HepG2 (cell line): ENCODE measurements around the gene TEDC2. TPM values are rescaled to one million over a fixed set of nuclear protein-coding genes. Genes with fewer than 3 reads are reported as not detected.

Experiments used
- ATAC-seq: fragments of 200-7000 bp; cut with Tn5 transposase; 3 replicates; pipeline ENCODE4 v1.9.1; 2020; ENCODE audit warnings: mild to moderate bottlenecking, moderate library complexity
- BruUV-seq: library from RNA; stranded (reverse); fragments of 400-500 nt; replicated peaks from 2 replicates; lab custom pipeline; 2021; lab: Mats Ljungman, UMichigan
- CTCF ChIA-PET: fragments of 300-600 bp; formaldehyde crosslinking; extraction: SDS; loops from one replicate; lab custom pipeline; 2021; ENCODE audit warnings: low total read pairs, inconsistent platforms, low intra/inter-chr PET ratio; lab: Yijun Ruan, JAX
- POLR2A ChIA-PET: fragments of 350-600 bp; sonication (Branson Sonifier 250); formaldehyde crosslinking; loops from one replicate; lab custom pipeline; 2020; ENCODE audit warnings: antibody characterized with exemption, inconsistent platforms; lab: Yijun Ruan, JAX
- DNase-seq: peaks from one replicate; pipeline ENCODE4 v3.0.0-alpha.2; 2015; ENCODE audit warnings: low spot score
- FAIRE-seq: peaks from 3 replicates; lab custom pipeline; 2011; peaks lifted over from hg19 to GRCh38; lab: Jason Lieb, UNC
- H2AFZ ChIP-seq: one replicate; pipeline ENCODE4 v1.6.1; 2011; ENCODE audit warnings: low read length, inconsistent platforms
- H3K27ac ChIP-seq: fragments of 300-600 bp; 3 replicates; pipeline ENCODE4 v1.8.0; 2011; ENCODE audit warnings: mixed run types, mild to moderate bottlenecking, mixed read lengths, low read length, inconsistent platforms; ENCODE audit not compliant: insufficient read depth; ENCODE audit errors: extremely low read length
- H3K27me3 ChIP-seq, 2 experiments: fragments of 200-600 bp in 1 of 2; 2 replicates in 1 of 2; 3 replicates in 1 of 2; pipeline versions ENCODE4 v1.6.0 to v1.8.0; 2011; ENCODE audit warnings: low read length in 2 of 2, mild to moderate bottlenecking in 2 of 2, moderate library complexity in 2 of 2, inconsistent platforms in 1 of 2; ENCODE audit not compliant: insufficient read depth in 2 of 2, control insufficient read depth in 1 of 2
- H3K36me3 ChIP-seq, 2 experiments: fragments of 200-600 bp in 1 of 2; replicated peaks in 1 of 2; 2 replicates in 1 of 2; 3 replicates in 1 of 2; pipeline versions ENCODE4 v1.5.1 to v1.8.0; 2011; ENCODE audit warnings: low read length in 2 of 2, inconsistent platforms in 1 of 2; ENCODE audit not compliant: insufficient read depth in 2 of 2, control insufficient read depth in 1 of 2
- H3K4me1 ChIP-seq: 2 replicates; pipeline ENCODE4 v1.5.1; 2012; ENCODE audit warnings: low read length, inconsistent platforms; ENCODE audit not compliant: insufficient read depth
- H3K4me2 ChIP-seq: 2 replicates; pipeline ENCODE4 v1.6.0; 2011; ENCODE audit warnings: low read depth, low read length, inconsistent platforms
- H3K4me3 ChIP-seq, 3 experiments: fragments of 200-600 bp in 1 of 3; sonication (generic), shearing (Covaris generic) in 1 of 3; replicated peaks in 1 of 3; 2 replicates each; pipeline ENCODE4 v1.5.1; 2011 to 2016; ENCODE audit warnings: low read length in 3 of 3, inconsistent platforms in 2 of 3, low read depth in 2 of 3, mild to moderate bottlenecking in 2 of 3, control low read depth in 1 of 3, mixed read lengths in 1 of 3; ENCODE audit not compliant: insufficient read depth in 1 of 3
- H3K79me2 ChIP-seq: one replicate; pipeline ENCODE4 v1.6.1; 2011; ENCODE audit warnings: low read length, inconsistent platforms; ENCODE audit not compliant: insufficient read depth
- H3K9ac ChIP-seq: 2 replicates; pipeline ENCODE4 v1.6.0; 2011; ENCODE audit warnings: mild to moderate bottlenecking, low read depth, low read length, inconsistent platforms; ENCODE audit not compliant: insufficient read depth
- H3K9me3 ChIP-seq: 2 replicates; pipeline ENCODE4 v1.5.1; 2012; ENCODE audit warnings: mild to moderate bottlenecking, low read length
- H4K20me1 ChIP-seq: 2 replicates; pipeline ENCODE4 v1.6.0; 2011; ENCODE audit warnings: inconsistent platforms, mild to moderate bottlenecking, low read length, moderate library complexity; ENCODE audit not compliant: insufficient read depth
- GZF1 ChIP-seq: sonication (generic); formaldehyde crosslinking; IDR thresholded peaks from 2 replicates; pipeline ENCODE4 v1.5.1; 2020; ENCODE audit warnings: mild to moderate bottlenecking, missing genetic modification reagents
- JUNB ChIP-seq: sonication (generic); formaldehyde crosslinking; IDR thresholded peaks from 2 replicates; pipeline ENCODE4 v1.8.0; 2022; ENCODE audit warnings: missing genetic modification reagents, mild to moderate bottlenecking, borderline replicate concordance
- JUND ChIP-seq: sonication (generic); formaldehyde crosslinking; IDR thresholded peaks from 2 replicates; pipeline ENCODE4 v1.8.0; 2022; ENCODE audit warnings: mild to moderate bottlenecking, missing genetic modification reagents
- MLLT10 ChIP-seq: sonication (generic); formaldehyde crosslinking; IDR thresholded peaks from 2 replicates; pipeline ENCODE4 v1.4.0; 2020; ENCODE audit warnings: missing genetic modification reagents
- POLR2AphosphoS2 ChIP-seq: IDR thresholded peaks from 2 replicates; pipeline ENCODE4 v1.6.1; 2011; ENCODE audit warnings: low read depth, low read length, improper control_type of control experiment
- RNF2 ChIP-seq: fragments of 450-650 bp; conservative IDR thresholded peaks from 2 replicates; pipeline ENCODE4 v1.6.1; 2016; ENCODE audit warnings: low read depth
- TCF7 ChIP-seq: sonication (generic); IDR thresholded peaks from 2 replicates; pipeline ENCODE4 v1.6.1; 2016; ENCODE audit warnings: antibody characterized with exemption, low read depth
- YEATS2 ChIP-seq: sonication (generic); formaldehyde crosslinking; IDR thresholded peaks from 2 replicates; pipeline ENCODE4 v1.4.0; 2020; ENCODE audit warnings: missing genetic modification reagents, borderline replicate concordance
- ZBTB39 ChIP-seq: sonication (generic); formaldehyde crosslinking; IDR thresholded peaks from 2 replicates; pipeline ENCODE4 v1.5.0; 2020; ENCODE audit warnings: missing genetic modification reagents
- ZEB1 ChIP-seq: IDR thresholded peaks from 2 replicates; pipeline ENCODE4 v1.6.1; 2012; ENCODE audit warnings: mild to moderate bottlenecking, low read depth, inconsistent platforms; ENCODE audit not compliant: insufficient replicate concordance
- ZFAT ChIP-seq: sonication (generic); formaldehyde crosslinking; conservative IDR thresholded peaks from 2 replicates; pipeline ENCODE4 v1.8.1; 2023; ENCODE audit warnings: missing genetic modification reagents, inconsistent platforms
- ZMAT5 ChIP-seq: sonication (generic); formaldehyde crosslinking; IDR thresholded peaks from 2 replicates; pipeline ENCODE4 v1.5.0; 2020; ENCODE audit warnings: mild to moderate bottlenecking, low read depth, missing genetic modification reagents, borderline replicate concordance
- ZNF224 ChIP-seq: sonication (generic); formaldehyde crosslinking; IDR thresholded peaks from 2 replicates; pipeline ENCODE4 v1.5.0; 2020; ENCODE audit warnings: mild to moderate bottlenecking, missing genetic modification reagents
- ZNF30 ChIP-seq: sonication (generic); formaldehyde crosslinking; IDR thresholded peaks from 2 replicates; pipeline ENCODE4 v1.5.0; 2020; ENCODE audit warnings: mild to moderate bottlenecking, missing genetic modification reagents
- ZNF549 ChIP-seq: sonication (generic); formaldehyde crosslinking; IDR thresholded peaks from 2 replicates; pipeline ENCODE4 v1.5.0; 2020; ENCODE audit warnings: missing genetic modification reagents
- ZNF557 ChIP-seq: sonication (generic); formaldehyde crosslinking; IDR thresholded peaks from 2 replicates; pipeline ENCODE4 v1.4.0; 2020; ENCODE audit warnings: missing genetic modification reagents
- WGBS: methylation state at CpG from one replicate; pipeline ENCODE4 v1.1.6; 2017; ENCODE audit warnings: low lambda C conversion rate; 5-methylcytosine and 5-hydroxymethylcytosine counted together
- in situ Hi-C: cut with HindIII; loops from 2 replicates; pipeline ENCODE4 v1.10.0; 2017; ENCODE audit warnings: low pct_unique_long_range_greater_than_20kb; ENCODE audit not compliant: extremely low pct_ligation_motif_present
- intact Hi-C: fragments of 100-400 bp; cut with micrococcal nuclease; formaldehyde crosslinking; loops from one replicate; pipeline ENCODE4 v1.10.0; 2022; ENCODE audit not compliant: unreplicated experiment
- polyA plus RNA-seq, 8 experiments: library from polyadenylated mRNA; depleted of rRNA in 3 of 8; stranded (reverse) in 7 of 8; unstranded in 1 of 8; fragments of >200 nt; fragmentation: Illumina TruSeq in 4 of 8; extraction: Trizol in 4 of 8; gene quantifications; 2 replicates each; pipeline versions ENCODE4 v1.2.1 to v1.2.3, GENCODE V29; 2011 to 2016; ENCODE audit warnings: low read depth in 4 of 8, missing spikeins in 1 of 8, mixed read lengths in 1 of 8; ENCODE audit not compliant: insufficient read depth in 1 of 8
- total RNA-seq, 5 experiments: library from RNA; depleted of rRNA; stranded (reverse); fragments of >200 nt; fragmentation: Illumina TruSeq; extraction: Trizol; gene quantifications; 2 replicates each; pipeline ENCODE4 v1.2.3, GENCODE V29; 2016; ENCODE audit warnings: low read depth in 1 of 5

TEDC2 gene
- total and polyA plus RNA-seq, 2 of the 13 experiments (the other 11 are each of a cell fraction or from before 2014, with no cell fraction given), result 6.2 to 24.4 TPM

DNA sequence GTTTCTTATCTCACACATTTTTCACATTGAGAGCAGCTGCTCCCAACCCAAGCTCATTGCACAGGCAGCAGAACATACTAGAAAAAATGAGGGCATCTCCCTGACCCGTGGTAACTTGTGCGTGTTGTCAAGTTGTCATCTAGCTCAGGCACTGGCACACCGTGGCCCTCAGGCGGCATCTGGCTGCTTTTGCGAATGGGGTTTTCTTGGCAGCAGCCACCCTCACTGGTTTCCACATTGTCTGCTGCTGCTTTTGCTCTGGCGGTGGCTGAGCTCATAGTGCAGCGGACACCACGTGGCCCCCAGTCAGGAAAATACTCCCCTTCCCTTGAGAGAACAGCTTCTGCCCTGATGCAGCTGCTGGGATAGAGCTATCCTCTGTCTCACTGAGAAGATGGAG lies 9.4 kb upstream of the TEDC2 start:
- ChIA-PET CTCF (no interaction called here), POLR2A (no interaction called here)
- Histone ChIP-seq H3K27ac (no peak overlapping the region), H4K20me1 (no peaks in the 10 kb centered on the region), H2AFZ (no peak overlapping the region), H3K27me3 (no peaks in the 10 kb centered on the region), H3K4me1 (no peaks in the 10 kb centered on the region), H3K36me3 (peaks cover 32 to 65% of the 10 kb centered on the region in 2 experiments; a peak in 4 of 5 replicates), H3K4me3 (no peak overlapping the region), H3K9me3 (no peaks in the 10 kb centered on the region), H3K79me2 (no peaks in the 10 kb centered on the region), H3K4me2 (no peak overlapping the region), H3K9ac (no peak overlapping the region)
- no peak for TF ChIP-seq ZNF30 (CRISPR knock-in tag)
- TF ChIP-seq POLR2AphosphoS2, result no peak
- no peak for TF ChIP-seq GZF1 (CRISPR knock-in tag)
- TF ChIP-seq JUNB (CRISPR knock-in tag), result no peak
- TF ChIP-seq YEATS2 (CRISPR knock-in tag), result no peak
- no peak for TF ChIP-seq RNF2
- TF ChIP-seq ZEB1, result no peak
- no peak for TF ChIP-seq TCF7
- TF ChIP-seq ZNF549, result no peak
- no peak for TF ChIP-seq ZBTB39 (CRISPR knock-in tag)
- no peak for TF ChIP-seq ZFAT
- TF ChIP-seq ZNF557 (CRISPR knock-in tag), result no peak
- TF ChIP-seq JUND (CRISPR knock-in tag), result no peak
- TF ChIP-seq MLLT10 (CRISPR knock-in tag), result no peak
- no peak for TF ChIP-seq ZMAT5 (CRISPR knock-in tag)
- TF ChIP-seq ZNF224 (CRISPR knock-in tag), result no peak
- no TSS peak for BruUV-seq
- intact Hi-C loops, result no loop called here
- ATAC-seq (no peak), FAIRE-seq (no peak), DNase-seq (no peak)
- in situ Hi-C loops, result no loop called here
- WGBS, result 93% methylated on average over 8 of the region's 8 CpGs
